D721Med (cell line): ENCODE data around the gene OS9.

Experiments used
- DNase-seq: peaks from one replicate; pipeline ENCODE4 v3.0.0; 2011; ENCODE audit warnings: low spot score; ENCODE audit not compliant: insufficient read length
- FAIRE-seq: peaks from 2 replicates; lab custom pipeline; 2011; peaks lifted over from hg19 to GRCh38; lab: Jason Lieb, UNC
- TF ChIP-seq, protein P1 (sequence below): IDR thresholded peaks from 2 replicates; pipeline ENCODE4 v1.5.1; 2012; ENCODE audit warnings: mild to moderate bottlenecking, control low read depth; ENCODE audit not compliant: insufficient read depth; ENCODE audit errors: missing control alignments

Gene OS9

DNA sequence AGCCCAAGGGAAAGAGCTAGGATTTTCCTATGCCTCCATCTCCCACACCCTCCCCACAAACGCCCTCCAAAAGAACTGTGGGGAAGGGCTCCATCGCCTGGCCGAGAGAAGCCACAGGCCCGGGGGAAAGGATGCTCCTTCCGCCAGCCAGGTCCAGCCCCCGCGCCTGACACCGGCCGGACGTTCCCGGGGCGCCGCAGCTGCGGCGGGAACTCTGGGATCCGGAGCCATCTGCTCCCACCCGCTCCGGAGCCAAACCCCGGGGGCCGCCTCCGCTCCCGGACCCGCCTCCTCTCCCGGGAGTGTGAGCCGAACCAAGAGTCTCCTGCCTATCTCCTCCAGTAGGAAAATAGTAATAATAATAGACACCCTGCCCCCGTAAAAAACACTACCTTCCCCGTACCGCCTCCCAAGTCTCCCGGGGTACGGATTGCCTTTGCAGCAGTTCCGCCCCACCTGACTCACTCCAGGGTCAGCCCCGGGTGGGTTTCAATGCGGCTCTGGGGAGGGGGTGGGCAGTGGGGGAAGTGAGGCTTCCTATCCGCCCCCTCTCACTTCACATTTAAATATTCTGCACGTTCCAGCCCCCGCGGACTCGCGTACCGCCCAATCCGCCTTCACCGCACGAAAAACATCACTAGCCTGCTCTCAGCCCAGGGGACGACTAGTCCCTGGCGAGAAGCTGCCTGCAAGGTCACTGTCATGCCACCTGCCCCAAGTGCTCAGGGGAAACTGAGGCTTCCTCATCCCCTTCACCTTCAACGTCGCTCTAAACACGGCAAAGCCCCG lies 42.2 kb downstream of the OS9 start:
- FAIRE-seq (no peak), DNase-seq (no peak)
- TF ChIP-seq, protein P1, sequence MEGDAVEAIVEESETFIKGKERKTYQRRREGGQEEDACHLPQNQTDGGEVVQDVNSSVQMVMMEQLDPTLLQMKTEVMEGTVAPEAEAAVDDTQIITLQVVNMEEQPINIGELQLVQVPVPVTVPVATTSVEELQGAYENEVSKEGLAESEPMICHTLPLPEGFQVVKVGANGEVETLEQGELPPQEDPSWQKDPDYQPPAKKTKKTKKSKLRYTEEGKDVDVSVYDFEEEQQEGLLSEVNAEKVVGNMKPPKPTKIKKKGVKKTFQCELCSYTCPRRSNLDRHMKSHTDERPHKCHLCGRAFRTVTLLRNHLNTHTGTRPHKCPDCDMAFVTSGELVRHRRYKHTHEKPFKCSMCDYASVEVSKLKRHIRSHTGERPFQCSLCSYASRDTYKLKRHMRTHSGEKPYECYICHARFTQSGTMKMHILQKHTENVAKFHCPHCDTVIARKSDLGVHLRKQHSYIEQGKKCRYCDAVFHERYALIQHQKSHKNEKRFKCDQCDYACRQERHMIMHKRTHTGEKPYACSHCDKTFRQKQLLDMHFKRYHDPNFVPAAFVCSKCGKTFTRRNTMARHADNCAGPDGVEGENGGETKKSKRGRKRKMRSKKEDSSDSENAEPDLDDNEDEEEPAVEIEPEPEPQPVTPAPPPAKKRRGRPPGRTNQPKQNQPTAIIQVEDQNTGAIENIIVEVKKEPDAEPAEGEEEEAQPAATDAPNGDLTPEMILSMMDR = peak; percentile 24

DNA sequence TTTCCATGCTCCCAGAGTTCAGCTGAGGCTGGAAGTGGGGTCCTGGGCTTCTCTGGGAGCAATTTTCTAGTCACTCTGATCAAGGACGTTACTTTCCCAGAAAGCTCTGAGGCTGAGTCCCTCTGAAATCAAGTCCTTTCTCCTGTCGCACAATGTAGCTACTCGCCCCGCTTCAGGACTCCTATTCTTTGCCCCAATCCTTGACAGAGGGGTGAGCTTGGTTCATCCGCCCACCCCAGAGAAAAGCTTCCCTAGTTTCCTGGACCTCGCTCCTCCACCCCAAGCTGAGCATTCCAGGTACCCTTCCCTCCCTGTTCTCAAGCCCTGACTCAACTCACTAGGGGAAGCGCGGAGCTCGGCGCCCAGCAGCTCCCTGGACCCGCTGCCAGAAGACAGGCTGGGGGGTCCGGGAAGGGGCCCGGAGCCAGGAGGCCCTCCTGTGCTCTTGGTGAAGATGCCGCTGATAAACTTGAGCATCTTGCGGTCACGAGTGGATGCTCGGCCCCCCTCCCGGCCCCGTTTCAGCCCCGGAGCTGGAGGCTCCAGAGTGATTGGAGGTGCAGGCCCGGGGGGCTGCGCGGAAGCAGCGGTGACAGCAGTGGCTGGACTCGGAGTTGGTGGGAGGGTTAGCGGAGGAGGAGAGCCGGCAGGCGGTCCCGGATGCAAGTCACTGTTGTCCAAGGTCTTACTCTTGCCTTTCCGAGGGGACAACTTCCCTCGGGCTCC lies 43.0 kb downstream of the OS9 start:
- TF ChIP-seq, protein P1 = no peak
- FAIRE-seq = no peak
- no peak for DNase-seq

DNA sequence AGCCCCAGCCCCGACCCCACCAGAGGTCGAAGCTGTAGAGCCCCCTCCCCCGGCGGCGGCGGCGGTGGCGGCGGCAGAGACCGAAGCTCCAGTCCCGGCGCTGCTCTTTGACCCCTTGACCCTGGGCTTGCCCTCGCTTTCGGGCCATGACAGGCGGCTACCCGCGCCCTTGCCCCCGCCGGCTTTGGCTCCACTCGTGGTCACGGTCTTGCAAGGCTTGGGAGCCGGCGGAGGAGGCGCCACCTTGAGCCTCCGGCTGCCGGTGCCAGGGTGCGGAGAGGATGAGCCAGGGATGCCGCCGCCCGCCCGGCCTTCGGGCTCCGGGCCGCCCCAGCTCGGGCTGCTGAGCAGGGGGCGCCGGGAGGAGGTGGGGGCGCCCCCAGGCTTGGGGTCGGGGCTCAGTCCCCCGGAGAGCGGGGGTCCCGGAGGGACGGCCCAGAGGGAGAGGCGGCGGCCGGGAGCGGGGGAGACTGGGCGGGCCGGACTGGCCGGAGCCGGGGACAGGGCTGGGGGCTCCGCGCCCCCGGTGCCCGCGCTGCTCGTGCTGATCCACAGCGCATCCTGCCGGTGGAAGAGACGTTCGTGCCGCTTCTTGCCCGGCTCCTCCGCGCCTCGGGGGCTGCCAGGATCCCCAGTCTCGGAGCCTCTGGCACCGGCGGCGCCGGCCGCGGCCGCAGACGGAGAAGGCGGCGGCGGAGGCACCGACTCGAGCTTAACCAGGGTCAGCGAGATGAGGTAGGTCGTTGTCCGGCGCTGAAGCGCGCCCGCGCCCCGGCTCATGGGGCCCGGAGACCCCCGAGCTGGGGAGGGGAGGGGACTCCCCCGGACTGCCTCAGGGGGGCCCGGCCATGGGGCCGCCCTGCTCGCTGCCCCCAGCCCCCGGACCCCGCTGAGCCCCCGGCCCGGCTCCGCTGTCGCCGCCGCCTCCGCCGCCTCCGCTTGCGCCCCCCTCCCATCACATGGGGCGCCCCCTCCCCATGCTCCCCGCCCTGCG lies 43.8 kb downstream of the OS9 start:
- DNase-seq = no peak
- FAIRE-seq = no peak
- TF ChIP-seq, protein P1 = peak; percentile 27

DNA sequence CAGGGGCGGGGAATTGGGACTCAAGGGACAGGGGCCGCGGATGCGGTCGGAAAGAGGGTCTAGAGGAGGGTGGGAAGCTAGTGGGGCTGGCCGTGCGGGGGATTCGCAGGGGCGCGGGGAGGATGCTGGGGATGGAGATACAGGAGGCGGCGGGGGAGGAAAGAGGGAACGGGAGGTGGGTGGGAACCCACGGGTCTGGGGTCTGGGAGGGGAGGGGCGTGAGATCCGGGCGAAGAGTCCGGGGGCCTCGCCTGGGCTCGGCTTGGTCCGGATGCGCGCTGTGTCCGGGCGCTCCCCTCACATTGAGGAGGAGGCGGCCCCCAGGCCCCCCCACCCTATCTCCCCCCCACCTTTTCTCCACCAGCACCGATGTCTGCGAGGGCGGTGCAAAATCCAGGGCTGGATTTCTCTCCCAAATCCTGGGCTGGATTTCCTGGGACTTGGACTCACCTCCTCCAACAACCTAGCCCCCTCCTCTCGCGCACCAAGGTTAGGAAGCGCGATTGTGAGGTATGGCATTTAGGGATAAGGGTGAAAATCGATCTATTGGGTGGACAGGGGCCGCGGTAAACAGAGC lies 44.8 kb downstream of the OS9 start, which contains the start of gene AGAP2:
AGAP2 (minus strand) TSS at position 82 of the 577 bp plus-strand sequence. CDS start 496 bp downstream, outside the sequence.
- FAIRE-seq (no peak), DNase-seq (peak; percentile 78)
- TF ChIP-seq, protein P1 = no peak

DNA sequence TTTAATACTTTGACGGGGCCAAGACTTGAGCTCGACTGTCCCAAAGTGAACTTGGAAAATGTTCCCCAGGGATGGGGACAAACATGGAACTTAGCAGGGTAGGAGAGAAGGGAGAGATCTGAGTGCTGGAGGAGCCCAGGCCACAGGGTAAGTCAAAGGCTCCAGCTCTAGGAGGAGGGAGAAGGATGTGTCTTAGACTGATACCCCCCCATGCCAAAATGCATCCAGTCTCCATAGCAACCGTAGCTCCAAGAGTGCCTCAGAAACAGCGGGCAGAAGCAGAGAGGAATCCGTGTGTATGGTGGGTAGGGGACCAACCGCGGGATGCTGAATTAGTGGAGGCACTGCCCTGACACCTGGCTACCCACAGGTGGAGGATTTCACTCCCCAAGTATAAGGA lies 45.5 kb downstream of the OS9 start:
- TF ChIP-seq, protein P1 = no peak
- DNase-seq (no peak), FAIRE-seq (no peak)

DNA sequence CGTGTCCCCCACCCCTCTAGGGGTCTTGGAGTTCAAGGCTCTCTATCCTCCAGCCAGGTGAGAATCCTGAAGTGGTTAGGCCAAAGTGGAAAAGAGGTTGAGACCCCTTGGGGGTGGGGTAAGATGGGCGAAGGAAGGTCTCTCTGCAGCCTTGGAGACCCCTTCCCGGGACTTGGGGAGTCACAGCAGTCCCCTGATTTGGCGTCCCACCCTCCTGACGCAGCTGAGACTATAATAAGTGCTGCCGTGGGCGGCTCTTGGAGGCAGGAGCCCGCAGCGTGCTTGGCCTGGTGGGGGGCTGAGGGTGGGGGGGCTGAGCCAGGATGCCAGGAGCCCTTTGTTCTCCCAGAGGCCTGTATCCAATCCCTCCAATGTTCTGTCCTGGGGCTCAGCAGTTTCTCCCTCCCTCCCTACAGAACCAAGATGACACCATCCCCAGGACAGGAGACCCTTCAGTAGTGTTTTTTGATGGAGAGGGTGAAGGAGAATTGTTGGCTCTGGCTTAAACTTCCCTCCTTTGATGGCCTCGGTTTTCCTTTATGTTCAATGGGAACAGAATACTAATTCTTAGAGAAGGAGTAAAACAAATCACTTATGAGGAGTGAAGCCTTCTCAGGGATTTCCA lies 46.1 kb downstream of the OS9 start:
- DNase-seq (no peak), FAIRE-seq (no peak)
- TF ChIP-seq, protein P1 = no peak
